Measurements from ENCODE around the gene MRPL4. TPM values are rescaled to one million over a fixed set of nuclear protein-coding genes. Genes with fewer than 3 reads are reported as not detected.
A peak's percentile ranks its signal among the peaks of the same experiment; 100 is the strongest.

MRPL4 gene
- total RNA-seq, 3 donors from 2014 or later (not counting 1 experiment from before 2014, with no cell fraction given): 34.5 to 41.6 (median 40.2) TPM

GRCh38 chr19:10227026-10227971, 24.7 kb upstream of the MRPL4 start:
- Histone ChIP-seq H3K27me3 (ENCODE audit: control insufficient read depth, insufficient read depth, low read length) (no peaks in the 10 kb centered on the region), H3K9me3 (ENCODE audit: control insufficient read depth, insufficient read depth, low read length) (no peaks in the 10 kb centered on the region), H3K27ac (ENCODE audit: low read length) (no peak overlapping the region), H3K4me3 (ENCODE audit: low read length) (no peak overlapping the region), H3K36me3 (ENCODE audit: control insufficient read depth, insufficient read depth, low read length) (no peaks in the 10 kb centered on the region), H3K4me1 (ENCODE audit: control insufficient read depth, insufficient read depth, low read length) (peaks cover 30% of the 10 kb centered on the region)
- Mint-ChIP-seq H3K4me1 (peaks cover 6 to 23% of the 10 kb centered on the region in 2 donors), H3K4me3 (no peak overlapping the region), H3K9me3 (no peaks in the 10 kb centered on the region), H3K36me3 (no peaks in the 10 kb centered on the region), H3K27ac (no peak overlapping the region), H3K27me3 (ENCODE audit: low read depth in 2 of 2) (no peaks in the 10 kb centered on the region)
- intact Hi-C loops (cut with micrococcal nuclease): no loop called here
- no peak for TF ChIP-seq CTCF (IDR thresholded peaks at IDR 0.05)
- no peak for DNase-seq
- ATAC-seq: no peak
- 91% methylated on average over 28 of the region's 28 CpGs for WGBS (ENCODE audit: insufficient coverage)

GRCh38 chr19:10228393-10228792, 23.6 kb upstream of the MRPL4 start:
- Histone ChIP-seq H3K4me3 (ENCODE audit: low read length) (no peak overlapping the region), H3K4me1 (ENCODE audit: control insufficient read depth, insufficient read depth, low read length) (peaks cover 30% of the 10 kb centered on the region), H3K36me3 (ENCODE audit: control insufficient read depth, insufficient read depth, low read length) (no peaks in the 10 kb centered on the region), H3K9me3 (ENCODE audit: control insufficient read depth, insufficient read depth, low read length) (no peaks in the 10 kb centered on the region), H3K27ac (ENCODE audit: low read length) (no peak overlapping the region), H3K27me3 (ENCODE audit: control insufficient read depth, insufficient read depth, low read length) (no peaks in the 10 kb centered on the region)
- Mint-ChIP-seq H3K27me3 (ENCODE audit: low read depth in 2 of 2) (no peaks in the 10 kb centered on the region), H3K9me3 (no peaks in the 10 kb centered on the region), H3K36me3 (no peaks in the 10 kb centered on the region), H3K4me1 (peaks cover 6 to 19% of the 10 kb centered on the region in 2 donors), H3K27ac (peak overlapping the region; percentile 86 to 88), H3K4me3 (peak overlapping the region; percentile 35)
- ATAC-seq (no peak), DNase-seq (no peak)
- intact Hi-C loops (cut with micrococcal nuclease): no loop called here
- 66% methylated on average over 5 of the region's 5 CpGs for WGBS (ENCODE audit: insufficient coverage)
- TF ChIP-seq CTCF (IDR thresholded peaks at IDR 0.05): no peak

DNA sequence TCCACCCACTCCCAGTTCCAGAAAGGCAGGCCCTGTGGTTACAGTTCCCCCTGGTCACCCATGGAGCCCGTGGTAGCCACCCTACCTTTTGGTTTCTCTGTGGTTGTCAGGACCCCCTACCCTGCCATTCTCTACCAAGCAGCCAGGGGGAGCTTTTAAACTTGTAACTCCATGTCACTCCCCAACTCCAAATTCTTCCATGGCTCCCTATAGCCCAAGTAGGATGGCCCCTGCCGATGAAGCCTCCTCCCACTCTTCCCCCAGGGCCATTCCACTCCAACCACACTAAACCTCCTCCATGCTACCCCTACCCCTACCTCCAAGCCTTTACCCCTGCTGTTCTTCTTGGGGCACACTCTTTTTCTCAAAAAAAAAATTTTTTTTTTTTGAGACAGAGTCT, 23.1 kb upstream of the MRPL4 start:
- TF ChIP-seq CTCF (IDR thresholded peaks at IDR 0.05): peak; percentile 47
- no peaks in the 10 kb centered on the region for H3K27me3 ChIP-seq (ENCODE audit: control insufficient read depth, insufficient read depth, low read length)
- H3K4me3 Mint-ChIP-seq: peak overlapping the region; percentile 58
- no peak overlapping the region for H3K4me3 ChIP-seq (ENCODE audit: low read length)
- 45% methylated on average over 2 of the region's 2 CpGs for WGBS (ENCODE audit: insufficient coverage)
- peak in 1 of 2 donors; percentile 71 for DNase-seq
- H3K27ac ChIP-seq (ENCODE audit: low read length): no peak overlapping the region
- H3K4me1 Mint-ChIP-seq: peaks cover 6 to 19% of the 10 kb centered on the region in 2 donors
- peaks cover 30% of the 10 kb centered on the region for H3K4me1 ChIP-seq (ENCODE audit: control insufficient read depth, insufficient read depth, low read length)
- H3K36me3 ChIP-seq (ENCODE audit: control insufficient read depth, insufficient read depth, low read length): no peaks in the 10 kb centered on the region
- H3K27me3 Mint-ChIP-seq (ENCODE audit: low read depth in 2 of 2): no peaks in the 10 kb centered on the region
- H3K27ac Mint-ChIP-seq: peak overlapping the region; percentile 86 to 88
- intact Hi-C loops (cut with micrococcal nuclease): loop anchor here (1.0 kb wide), 1 partner anchor 21 kb away; no protein-coding TSS in a partner anchor
- ATAC-seq: no peak
- no peaks in the 10 kb centered on the region for H3K36me3 Mint-ChIP-seq
- H3K9me3 ChIP-seq (ENCODE audit: control insufficient read depth, insufficient read depth, low read length): no peaks in the 10 kb centered on the region
- no peaks in the 10 kb centered on the region for H3K9me3 Mint-ChIP-seq
